GM21360 (cell line): ENCODE measurements around the gene MTG2.

Experiments used
- ATAC-seq: cut with Tn5 transposase; IDR thresholded peaks from one replicate; pipeline ENCODE4 v1.9.1; 2021; ENCODE audit warnings: mild to moderate bottlenecking, moderate library complexity; ENCODE audit not compliant: unreplicated experiment

The MTG2 gene

GRCh38 chr20:62219101-62219991, 36.5 kb downstream of the MTG2 start:
- ATAC-seq = no peak

- ATAC-seq = no peak
Observed at GRCh38 chr20:62219992-62220665, 37.3 kb downstream of the MTG2 start, which contains the start of gene HRH3. TSS of gene HRH3 (minus strand) at chr20:62220278. CDS start at chr20:62219970, 308 bp downstream.

- ATAC-seq = no peak
Observed at GRCh38 chr20:62220666-62221568, 38.1 kb downstream of the MTG2 start.

GRCh38 chr20:62222266-62222850, 39.5 kb downstream of the MTG2 start:
- ATAC-seq = no peak

- ATAC-seq = no peak
Observed at GRCh38 chr20:62222972-62223371, 40.1 kb downstream of the MTG2 start.

- no peak for ATAC-seq
Observed at GRCh38 chr20:62223571-62223970, 40.7 kb downstream of the MTG2 start.

GRCh38 chr20:62224113-62224855, 41.5 kb downstream of the MTG2 start:
- ATAC-seq = no peak

- no peak for ATAC-seq
Observed at GRCh38 chr20:62225026-62225425, 42.2 kb downstream of the MTG2 start.

- ATAC-seq = no peak
Observed at GRCh38 chr20:62225820-62226635, 43.2 kb downstream of the MTG2 start.

- no peak for ATAC-seq
Observed at GRCh38 chr20:62226707-62227590, 44.1 kb downstream of the MTG2 start.

- ATAC-seq = no peak
Observed at GRCh38 chr20:62227591-62227976, 44.8 kb downstream of the MTG2 start.

GRCh38 chr20:62227977-62228958, 45.4 kb downstream of the MTG2 start:
- ATAC-seq = no peak

- no peak for ATAC-seq
Observed at GRCh38 chr20:62228982-62229545, 46.2 kb downstream of the MTG2 start.

GRCh38 chr20:62229667-62230066, 46.8 kb downstream of the MTG2 start:
- ATAC-seq = no peak

- ATAC-seq = no peak
Observed at GRCh38 chr20:62230276-62230675, 47.4 kb downstream of the MTG2 start.

GRCh38 chr20:62230696-62231095, 47.9 kb downstream of the MTG2 start:
- no peak for ATAC-seq

- no peak for ATAC-seq
Observed at GRCh38 chr20:62231292-62231691, 48.5 kb downstream of the MTG2 start.
